ENCODE results near the gene AHDC1.

DNA sequence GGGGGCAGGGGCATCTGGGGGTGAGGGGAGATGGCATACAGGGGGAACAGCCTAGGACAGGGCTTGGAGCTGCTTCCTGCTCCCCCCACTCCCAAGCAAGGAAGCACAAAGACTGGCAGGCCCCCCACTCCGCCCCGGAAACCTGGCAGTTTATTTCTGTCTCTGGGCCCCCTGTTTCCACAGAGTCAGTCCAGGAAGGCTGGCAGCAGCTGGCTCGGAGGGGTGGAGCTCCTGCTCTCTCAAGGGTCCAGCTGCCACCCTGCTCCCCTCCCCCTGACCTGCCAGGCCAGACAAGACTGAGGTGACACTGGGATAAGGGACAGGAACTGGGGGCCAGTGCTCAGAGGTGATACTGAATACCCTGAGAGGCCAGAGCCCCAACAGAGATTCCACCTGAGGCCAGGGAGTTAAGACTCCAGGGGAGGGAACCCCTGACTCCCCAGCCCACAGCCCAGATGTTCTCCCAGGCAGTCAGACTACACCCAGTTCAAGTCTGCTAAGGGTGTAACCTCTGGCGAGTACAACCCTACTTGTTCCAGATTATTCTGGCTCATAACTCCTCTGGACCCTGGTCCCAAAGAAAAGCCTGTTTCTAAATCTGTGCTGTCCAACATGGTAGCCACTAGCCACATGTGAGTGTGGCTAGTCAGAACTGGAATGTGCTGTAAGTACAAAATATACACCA lies 26.3 kb downstream of the AHDC1 start:
- TF ChIP-seq, protein P1, sequence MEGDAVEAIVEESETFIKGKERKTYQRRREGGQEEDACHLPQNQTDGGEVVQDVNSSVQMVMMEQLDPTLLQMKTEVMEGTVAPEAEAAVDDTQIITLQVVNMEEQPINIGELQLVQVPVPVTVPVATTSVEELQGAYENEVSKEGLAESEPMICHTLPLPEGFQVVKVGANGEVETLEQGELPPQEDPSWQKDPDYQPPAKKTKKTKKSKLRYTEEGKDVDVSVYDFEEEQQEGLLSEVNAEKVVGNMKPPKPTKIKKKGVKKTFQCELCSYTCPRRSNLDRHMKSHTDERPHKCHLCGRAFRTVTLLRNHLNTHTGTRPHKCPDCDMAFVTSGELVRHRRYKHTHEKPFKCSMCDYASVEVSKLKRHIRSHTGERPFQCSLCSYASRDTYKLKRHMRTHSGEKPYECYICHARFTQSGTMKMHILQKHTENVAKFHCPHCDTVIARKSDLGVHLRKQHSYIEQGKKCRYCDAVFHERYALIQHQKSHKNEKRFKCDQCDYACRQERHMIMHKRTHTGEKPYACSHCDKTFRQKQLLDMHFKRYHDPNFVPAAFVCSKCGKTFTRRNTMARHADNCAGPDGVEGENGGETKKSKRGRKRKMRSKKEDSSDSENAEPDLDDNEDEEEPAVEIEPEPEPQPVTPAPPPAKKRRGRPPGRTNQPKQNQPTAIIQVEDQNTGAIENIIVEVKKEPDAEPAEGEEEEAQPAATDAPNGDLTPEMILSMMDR (IDR thresholded peaks at IDR 0.05), result no peak
- no peak for TF ChIP-seq EZH2 (IDR thresholded peaks at IDR 0.05)

Data from neural progenitor cell (in vitro differentiated cells).